ENCODE measurements around the gene PRTN3.
"Not testable (repeated sequence)": the region's sequence is repeated elsewhere in the genome, so short reads cannot be mapped to it uniquely, and the experiment has no call there.

Gene PRTN3

GRCh38 chr19:868458-869244, 27.9 kb downstream of the PRTN3 start:
- no peak for DNase-seq

- no peak for DNase-seq
These were observed 28.7 kb downstream of the PRTN3 start for GRCh38 chr19:869245-870177.

- DNase-seq, result no peak
These were observed 29.5 kb downstream of the PRTN3 start for GRCh38 chr19:870314-870713.

GRCh38 chr19:870963-871401, 30.2 kb downstream of the PRTN3 start:
- no peak for DNase-seq

- DNase-seq, result no peak
These were observed 30.9 kb downstream of the PRTN3 start for GRCh38 chr19:871446-872265.

DNA sequence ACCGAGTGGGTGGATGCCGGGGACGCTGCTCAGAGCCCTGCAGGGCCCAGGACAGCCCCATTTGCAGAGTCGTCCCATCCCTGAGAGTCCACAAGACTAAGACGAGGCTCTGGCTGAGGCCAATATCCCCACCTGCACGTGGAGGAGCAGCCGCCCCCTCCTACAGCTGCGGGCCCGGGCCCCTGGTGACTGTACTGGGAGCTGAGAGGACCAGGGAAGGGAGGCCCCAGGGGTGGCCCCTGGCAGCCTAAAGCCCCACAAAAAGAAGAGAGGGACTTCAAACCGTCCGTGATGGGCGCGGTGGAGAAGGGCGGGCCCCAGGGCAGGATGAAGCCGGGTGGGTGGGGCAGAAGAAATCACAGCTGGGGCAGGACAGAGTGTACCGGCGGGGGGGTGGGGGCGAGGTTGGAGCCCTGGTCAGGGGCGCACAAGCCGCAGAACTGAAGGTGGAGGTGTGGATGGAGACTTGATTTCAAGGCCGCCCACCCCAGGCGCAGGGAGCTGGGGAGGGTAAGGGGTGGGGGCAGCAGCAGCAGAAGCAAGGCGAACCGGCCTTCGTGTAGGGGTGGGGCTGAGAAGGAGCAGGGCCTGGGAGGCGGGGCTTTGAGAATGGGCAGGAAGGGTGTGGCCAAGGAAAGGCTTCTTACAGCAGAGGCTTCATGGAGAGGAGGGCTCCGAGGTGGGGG, 31.6 kb downstream of the PRTN3 start:
- DNase-seq, result peak; percentile 86

- peak; percentile 80 for DNase-seq
These were observed 32.3 kb downstream of the PRTN3 start for GRCh38 chr19:873084-873483.

DNA sequence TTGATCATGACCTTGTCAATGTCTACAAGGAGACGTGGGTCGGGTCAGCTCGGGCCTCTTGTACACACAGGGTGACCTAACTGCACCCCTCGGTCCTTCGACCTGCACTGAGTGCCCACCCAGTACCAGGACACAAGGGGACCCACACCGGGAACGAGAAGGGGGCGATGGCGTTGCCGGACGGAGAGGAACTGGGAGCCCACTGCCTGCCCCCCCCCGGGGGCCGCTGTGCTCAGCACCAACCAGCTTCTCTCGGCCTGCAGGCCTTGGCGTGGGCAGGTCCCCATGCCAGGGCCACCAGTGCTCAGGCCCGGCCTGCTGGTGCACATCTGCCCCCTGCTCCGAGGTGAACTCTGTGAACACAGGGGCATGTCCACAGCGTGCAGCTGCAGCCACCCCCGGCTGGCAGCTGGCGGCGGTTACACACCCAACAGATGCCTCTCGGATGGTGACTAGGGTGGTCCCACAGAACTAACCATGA, 32.8 kb downstream of the PRTN3 start:
- no peak for DNase-seq

DNA sequence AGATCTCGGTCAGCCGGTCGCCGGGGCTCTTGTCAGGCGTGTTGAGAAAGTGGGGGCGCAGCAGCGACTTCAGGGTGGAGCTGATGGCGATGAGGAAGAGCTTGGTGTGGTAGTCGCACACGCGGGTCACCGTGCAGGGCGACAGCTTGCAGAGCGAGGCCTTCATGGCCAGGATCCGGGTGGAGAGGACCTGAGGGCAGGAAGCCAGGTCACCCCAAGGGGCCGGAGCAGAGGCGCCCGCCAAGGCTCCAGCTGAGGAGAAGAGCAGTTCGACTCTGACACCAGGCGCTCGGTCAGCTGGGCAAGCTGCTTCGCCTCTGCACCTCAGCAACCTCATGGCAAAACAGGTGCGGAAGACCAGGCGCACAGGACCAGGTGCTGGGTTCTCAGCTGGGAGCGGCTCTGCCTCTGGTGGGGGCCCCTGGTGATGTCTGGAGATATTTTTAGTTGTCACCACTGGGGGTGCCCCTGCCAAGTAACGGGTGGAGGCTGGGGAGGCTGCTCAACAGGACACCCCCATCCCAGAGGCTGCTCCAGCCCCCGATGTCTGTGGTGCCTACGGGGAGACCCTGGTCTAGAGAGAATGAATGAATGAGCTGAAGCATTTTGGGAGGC, 34.6 kb downstream of the PRTN3 start:
- DNase-seq, result no peak

DNA sequence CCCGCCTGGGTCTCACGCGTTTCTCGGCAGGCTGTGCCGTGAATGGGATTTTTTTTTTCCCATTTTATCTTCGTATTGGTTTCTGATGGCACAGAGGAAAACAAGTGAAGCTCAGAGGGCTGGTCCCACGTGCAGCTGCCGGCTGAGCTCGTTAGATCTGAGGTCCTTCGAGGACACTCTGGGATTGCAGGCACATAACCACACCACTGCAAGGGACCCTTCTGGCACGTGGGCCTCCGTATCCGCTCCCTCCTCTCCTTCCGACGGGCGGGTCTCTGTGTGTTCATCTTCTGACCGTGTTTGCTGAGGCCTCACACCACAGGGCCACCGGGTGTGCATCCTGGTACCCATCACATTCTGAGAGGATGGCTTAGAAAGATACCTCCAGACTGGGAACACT, 35.3 kb downstream of the PRTN3 start:
- no peak for DNase-seq

- no peak for DNase-seq
These were observed 36.0 kb downstream of the PRTN3 start for GRCh38 chr19:876780-877314.

- DNase-seq, result not testable (repeated sequence)
These were observed 37.3 kb downstream of the PRTN3 start for GRCh38 chr19:877992-878660.

- not testable (repeated sequence) for DNase-seq
These were observed 38.2 kb downstream of the PRTN3 start for GRCh38 chr19:878751-879561.

- no peak for DNase-seq
These were observed 39.1 kb downstream of the PRTN3 start for GRCh38 chr19:879711-880438.

DNA sequence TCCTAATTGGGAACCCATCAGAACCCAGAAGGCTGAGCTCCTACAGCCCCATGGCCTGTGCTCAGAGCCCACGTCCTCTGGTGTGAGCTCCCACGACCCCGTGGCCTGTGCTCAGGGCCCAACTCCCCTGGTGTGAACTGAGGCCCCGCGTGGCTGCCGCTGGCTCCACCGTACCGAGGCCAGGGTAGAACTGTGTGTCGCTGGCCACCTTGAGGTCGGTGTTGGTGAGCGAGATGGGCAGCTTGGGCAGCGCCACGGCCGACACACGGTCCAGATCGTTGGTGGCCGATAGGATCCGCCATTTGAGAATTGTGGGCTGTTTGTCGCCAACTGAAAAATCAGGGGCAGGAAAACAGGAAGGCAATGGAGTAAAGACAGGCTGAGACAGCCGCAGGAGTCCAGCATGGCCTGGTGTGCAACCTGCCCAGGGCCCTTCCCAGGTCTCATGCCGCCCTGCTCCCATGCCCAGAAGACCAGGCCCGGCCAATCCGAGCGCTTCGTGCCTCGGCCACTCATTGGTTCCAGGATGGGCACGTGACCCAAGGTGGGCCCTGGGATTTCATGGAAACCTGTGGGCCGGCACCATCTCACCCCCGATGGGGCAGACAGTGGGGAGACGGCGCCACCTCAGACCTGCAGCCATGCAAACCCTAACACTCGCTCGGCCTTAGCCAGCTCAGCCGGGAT, 40.7 kb downstream of the PRTN3 start:
- DNase-seq, result no peak

- no peak for DNase-seq
These were observed 42.2 kb downstream of the PRTN3 start for GRCh38 chr19:882871-883497.

DNA sequence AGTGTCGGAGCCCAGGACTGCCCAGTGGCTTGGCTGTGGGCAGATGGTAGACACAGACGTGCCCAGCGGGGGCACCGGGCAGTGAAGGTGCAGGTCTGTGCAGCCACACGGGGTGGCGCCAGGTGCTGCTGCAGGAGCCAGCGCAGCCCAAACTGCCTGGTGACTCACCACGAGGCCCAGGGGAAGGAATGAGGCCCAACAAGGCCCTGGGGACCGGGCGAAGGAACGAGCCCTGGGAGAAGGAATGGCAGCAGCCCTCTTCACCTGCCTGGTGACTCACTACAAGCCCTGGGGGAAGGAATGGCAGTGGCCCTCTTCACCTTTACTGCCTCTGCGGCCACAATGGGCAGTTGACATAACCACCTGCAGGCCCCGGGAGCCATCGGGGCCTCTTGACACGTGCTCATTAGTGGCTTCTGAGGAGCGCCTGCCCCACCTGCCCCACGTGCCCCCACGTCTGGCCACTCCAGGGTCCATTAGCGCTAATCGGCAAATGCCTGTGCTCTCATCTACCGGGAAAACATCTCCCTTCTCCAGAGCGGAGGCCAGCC, 42.9 kb downstream of the PRTN3 start:
- DNase-seq, result peak; percentile 98
